Fibroblast of the aortic adventitia (primary cell): Measurements from ENCODE around the gene MEPE. TPM values are rescaled to one million over a fixed set of nuclear protein-coding genes. Genes with fewer than 3 reads are reported as not detected.

Experiments
- DNase-seq: peaks from one replicate; pipeline ENCODE4 v3.0.0-alpha.2; 2010; ENCODE audit warnings: low read depth
- H3K4me3 ChIP-seq: 2 replicates; pipeline ENCODE4 v1.5.1; 2011; ENCODE audit warnings: low read depth, mild to moderate bottlenecking, control low read depth, low read length, moderate library complexity
- CTCF ChIP-seq: IDR thresholded peaks from 2 replicates; pipeline ENCODE4 v1.5.1; 2011; ENCODE audit warnings: mild to moderate bottlenecking, low read length, control low read depth, inconsistent platforms; ENCODE audit not compliant: insufficient read depth
- total RNA-seq: library from RNA; depleted of rRNA; stranded (reverse); fragments of >200 nt; gene quantifications from 2 replicates; pipeline ENCODE4 v1.2.3, GENCODE V29; 2012; ENCODE audit warnings: low replicate concordance

Gene MEPE
- total RNA-seq, result not detected in 2 replicates

- no peak within 1 kb of the TSS for H3K4me3 ChIP-seq
- DNase-seq, result no peak
- no peak for TF ChIP-seq CTCF
Measured at GRCh38 chr4:87832669-87833068, at the start of gene MEPE. TSS of gene MEPE (plus strand) at chr4:87832969. CDS start at chr4:87834715, 1,746 bp downstream.

- no peak for DNase-seq
- no peak overlapping the region for H3K4me3 ChIP-seq
Measured at GRCh38 chr4:87783781-87784180, 49.0 kb upstream of the MEPE start.

GRCh38 chr4:87785731-87786509 is 46.8 kb upstream of the MEPE start:
- no peak for TF ChIP-seq CTCF
- no peak overlapping the region for H3K4me3 ChIP-seq
- DNase-seq, result no peak

More at GRCh38 chr4:87783781-87784180, 49.0 kb upstream of the MEPE start:
- TF ChIP-seq CTCF, result no peak

GRCh38 chr4:87799301-87800113 is 33.3 kb upstream of the MEPE start, which contains the start of gene IBSP:
TSS of gene IBSP (plus strand) at chr4:87799554. CDS start at chr4:87802362, 2,808 bp downstream.
- no peak within 1 kb of the TSS for H3K4me3 ChIP-seq
- no peak for TF ChIP-seq CTCF
- DNase-seq, result no peak

- no peak overlapping the region for H3K4me3 ChIP-seq
- DNase-seq, result no peak
- TF ChIP-seq CTCF, result no peak
Measured at GRCh38 chr4:87802858-87803257, 29.9 kb upstream of the MEPE start.

GRCh38 chr4:87803421-87803820 is 29.3 kb upstream of the MEPE start:
- no peak for DNase-seq
- no peak for TF ChIP-seq CTCF
- no peak overlapping the region for H3K4me3 ChIP-seq
